Vagina (tissue), 2 donors: ENCODE results near the gene ESPL1.

Source experiments
- POLR2A ChIP-seq, 2 donors: fragments of 450-650 bp; IDR thresholded peaks; one replicate each; pipeline ENCODE4 v1.6.1; 2017; ENCODE audit warnings: antibody characterized with exemption in 2 of 2, mild to moderate bottlenecking in 2 of 2, moderate library complexity in 2 of 2
- POLR2AphosphoS5 ChIP-seq, 2 donors: sonication (generic); formaldehyde crosslinking; IDR thresholded peaks; one replicate each; pipeline ENCODE4 v1.9.0; 2017; ENCODE audit warnings: antibody characterized with exemption in 2 of 2, mild to moderate bottlenecking in 2 of 2, low read depth in 1 of 2; ENCODE audit not compliant: insufficient read depth in 1 of 2
- TF ChIP-seq, protein P1 (sequence below), 3 experiments: fragments of 450-650 bp in 2 of 3; fragments of 200-600 bp in 1 of 3; sonication (generic) in 1 of 3; IDR thresholded peaks; one replicate each; pipeline ENCODE4 v1.5.1; 2017 to 2019; ENCODE audit warnings: antibody characterized with exemption in 3 of 3, mild to moderate bottlenecking in 2 of 3, moderate library complexity in 2 of 3

DNA sequence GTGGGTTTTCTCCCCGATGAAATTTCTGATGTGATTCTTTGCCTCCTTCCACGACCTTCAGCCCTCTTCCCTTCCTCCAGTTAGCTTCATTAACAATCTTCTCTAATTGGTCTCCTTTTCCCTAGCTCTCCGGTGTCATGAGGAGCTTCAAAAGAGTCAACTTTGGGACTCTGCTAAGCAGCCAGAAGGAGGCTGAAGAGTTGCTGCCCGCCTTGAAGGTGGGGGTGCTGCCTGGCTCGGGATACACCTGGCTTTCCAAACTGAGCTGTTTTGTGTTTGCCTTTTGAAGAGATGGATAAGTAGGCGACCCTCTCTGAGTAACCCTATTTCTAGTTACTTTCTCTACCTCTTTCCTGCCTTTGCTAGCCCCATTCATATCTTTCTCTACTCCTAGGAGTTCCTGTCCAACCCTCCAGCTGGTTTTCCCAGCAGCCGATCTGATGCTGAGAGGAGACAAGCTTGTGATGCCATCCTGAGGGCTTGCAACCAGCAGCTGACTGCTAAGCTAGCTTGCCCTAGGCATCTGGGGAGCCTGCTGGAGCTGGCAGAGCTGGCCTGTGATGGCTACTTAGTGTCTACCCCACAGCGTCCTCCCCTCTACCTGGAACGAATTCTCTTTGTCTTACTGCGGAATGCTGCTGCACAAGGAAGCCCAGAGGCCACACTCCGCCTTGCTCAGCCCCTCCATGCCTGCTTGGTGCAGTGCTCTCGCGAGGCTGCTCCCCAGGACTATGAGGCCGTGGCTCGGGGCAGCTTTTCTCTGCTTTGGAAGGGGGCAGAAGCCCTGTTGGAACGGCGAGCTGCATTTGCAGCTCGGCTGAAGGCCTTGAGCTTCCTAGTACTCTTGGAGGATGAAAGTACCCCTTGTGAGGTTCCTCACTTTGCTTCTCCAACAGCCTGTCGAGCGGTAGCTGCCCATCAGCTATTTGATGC is 797 bp downstream of the ESPL1 start:
- TF ChIP-seq, protein P1, sequence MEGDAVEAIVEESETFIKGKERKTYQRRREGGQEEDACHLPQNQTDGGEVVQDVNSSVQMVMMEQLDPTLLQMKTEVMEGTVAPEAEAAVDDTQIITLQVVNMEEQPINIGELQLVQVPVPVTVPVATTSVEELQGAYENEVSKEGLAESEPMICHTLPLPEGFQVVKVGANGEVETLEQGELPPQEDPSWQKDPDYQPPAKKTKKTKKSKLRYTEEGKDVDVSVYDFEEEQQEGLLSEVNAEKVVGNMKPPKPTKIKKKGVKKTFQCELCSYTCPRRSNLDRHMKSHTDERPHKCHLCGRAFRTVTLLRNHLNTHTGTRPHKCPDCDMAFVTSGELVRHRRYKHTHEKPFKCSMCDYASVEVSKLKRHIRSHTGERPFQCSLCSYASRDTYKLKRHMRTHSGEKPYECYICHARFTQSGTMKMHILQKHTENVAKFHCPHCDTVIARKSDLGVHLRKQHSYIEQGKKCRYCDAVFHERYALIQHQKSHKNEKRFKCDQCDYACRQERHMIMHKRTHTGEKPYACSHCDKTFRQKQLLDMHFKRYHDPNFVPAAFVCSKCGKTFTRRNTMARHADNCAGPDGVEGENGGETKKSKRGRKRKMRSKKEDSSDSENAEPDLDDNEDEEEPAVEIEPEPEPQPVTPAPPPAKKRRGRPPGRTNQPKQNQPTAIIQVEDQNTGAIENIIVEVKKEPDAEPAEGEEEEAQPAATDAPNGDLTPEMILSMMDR (IDR thresholded peaks at IDR 0.05): no peak
- no peak for TF ChIP-seq POLR2AphosphoS5 (IDR thresholded peaks at IDR 0.05; ENCODE audit: insufficient read depth in 1 of 2, low read depth in 1 of 2)
- no peak for TF ChIP-seq POLR2A (IDR thresholded peaks at IDR 0.05)
